DMS153 (cell line): ENCODE results near the gene AFM.
A peak's percentile ranks its signal among the peaks of the same experiment; 100 is the strongest.

ENCODE experiments used
- DNase-seq: peaks from one replicate; lab custom pipeline; 2025; lab: John Stamatoyannopoulos, UW

The AFM gene, protein sequence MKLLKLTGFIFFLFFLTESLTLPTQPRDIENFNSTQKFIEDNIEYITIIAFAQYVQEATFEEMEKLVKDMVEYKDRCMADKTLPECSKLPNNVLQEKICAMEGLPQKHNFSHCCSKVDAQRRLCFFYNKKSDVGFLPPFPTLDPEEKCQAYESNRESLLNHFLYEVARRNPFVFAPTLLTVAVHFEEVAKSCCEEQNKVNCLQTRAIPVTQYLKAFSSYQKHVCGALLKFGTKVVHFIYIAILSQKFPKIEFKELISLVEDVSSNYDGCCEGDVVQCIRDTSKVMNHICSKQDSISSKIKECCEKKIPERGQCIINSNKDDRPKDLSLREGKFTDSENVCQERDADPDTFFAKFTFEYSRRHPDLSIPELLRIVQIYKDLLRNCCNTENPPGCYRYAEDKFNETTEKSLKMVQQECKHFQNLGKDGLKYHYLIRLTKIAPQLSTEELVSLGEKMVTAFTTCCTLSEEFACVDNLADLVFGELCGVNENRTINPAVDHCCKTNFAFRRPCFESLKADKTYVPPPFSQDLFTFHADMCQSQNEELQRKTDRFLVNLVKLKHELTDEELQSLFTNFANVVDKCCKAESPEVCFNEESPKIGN

DNA sequence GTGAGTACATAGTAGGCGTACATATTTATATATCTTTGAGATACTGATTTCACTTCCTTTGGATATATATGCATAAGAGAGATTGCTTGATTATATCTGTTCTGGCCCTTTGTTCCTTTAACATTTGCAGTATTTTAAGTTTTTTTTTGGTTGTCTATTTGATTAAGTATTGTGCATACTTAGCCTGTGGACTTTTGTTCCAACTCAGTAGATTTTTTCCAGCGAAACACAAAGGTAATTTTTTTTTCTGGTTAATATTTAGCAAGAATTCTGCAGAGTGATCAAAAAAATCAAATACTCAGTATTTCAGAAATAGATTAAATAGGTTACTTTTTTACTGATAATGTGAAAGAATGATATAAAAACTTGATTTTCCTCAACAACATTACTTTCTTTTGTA, at the start of gene AFM:
AFM (plus strand) TSS at position 388 of the 400 bp plus-strand sequence. CDS start 31 bp downstream, outside the sequence.
- no peak for DNase-seq

DNA sequence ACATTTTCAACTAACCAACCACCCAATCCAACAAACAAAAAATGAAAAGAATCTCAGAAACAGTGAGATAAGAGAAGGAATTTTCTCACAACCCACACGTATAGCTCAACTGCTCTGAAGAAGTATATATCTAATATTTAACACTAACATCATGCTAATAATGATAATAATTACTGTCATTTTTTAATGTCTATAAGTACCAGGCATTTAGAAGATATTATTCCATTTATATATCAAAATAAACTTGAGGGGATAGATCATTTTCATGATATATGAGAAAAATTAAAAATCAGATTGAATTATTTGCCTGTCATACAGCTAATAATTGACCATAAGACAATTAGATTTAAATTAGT, 49.8 kb upstream of the AFM start:
- DNase-seq, result no peak

DNA sequence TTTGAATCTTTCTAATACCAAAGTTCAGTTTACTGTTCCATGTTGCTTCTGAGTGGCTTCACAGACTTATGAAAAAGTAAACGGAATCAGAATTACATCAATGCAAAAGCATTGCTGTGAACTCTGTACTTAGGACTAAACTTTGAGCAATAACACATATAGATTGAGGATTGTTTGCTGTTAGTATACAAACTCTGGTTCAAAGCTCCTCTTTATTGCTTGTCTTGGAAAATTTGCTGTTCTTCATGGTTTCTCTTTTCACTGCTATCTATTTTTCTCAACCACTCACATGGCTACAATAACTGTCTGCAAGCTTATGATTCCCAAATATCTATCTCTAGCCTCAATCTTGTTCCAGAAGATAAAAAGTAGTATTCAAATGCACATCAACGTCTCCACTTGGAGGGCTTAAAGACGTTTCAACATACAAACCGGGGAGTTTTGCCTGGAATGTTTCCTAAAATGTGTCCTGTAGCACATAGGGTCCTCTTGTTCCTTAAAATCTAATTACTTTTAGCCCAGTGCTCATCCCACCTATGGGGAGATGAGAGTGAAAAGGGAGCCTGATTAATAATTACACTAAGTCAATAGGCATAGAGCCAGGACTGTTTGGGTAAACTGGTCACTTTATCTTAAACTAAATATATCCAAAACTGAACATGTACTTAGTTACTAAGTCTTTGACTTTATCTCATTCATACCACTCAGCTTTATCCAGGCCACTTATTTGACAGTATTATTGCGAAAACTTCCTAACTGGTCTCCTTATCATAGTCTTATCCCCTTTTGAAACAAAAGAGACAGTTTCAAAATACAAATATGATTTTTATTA, 49.2 kb upstream of the AFM start:
- DNase-seq, result no peak

DNA sequence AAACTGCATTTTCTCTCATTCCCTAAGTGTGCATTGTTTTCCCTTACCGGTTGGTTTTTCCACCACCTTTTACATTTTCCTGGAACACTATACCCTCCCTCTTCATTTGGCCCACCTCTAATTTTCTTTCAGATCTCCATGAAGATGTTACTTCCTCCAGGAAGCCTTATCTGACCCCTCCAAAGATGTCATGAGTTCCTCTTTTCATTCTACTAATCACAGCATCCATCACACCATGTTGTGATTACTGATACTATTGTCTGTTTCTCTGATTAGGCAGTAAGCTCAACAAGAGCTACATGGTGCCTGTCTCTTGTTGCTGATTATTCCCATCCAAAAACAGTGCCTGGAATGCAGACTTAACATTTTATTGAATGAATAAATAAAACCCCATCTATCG, 48.4 kb upstream of the AFM start:
- no peak for DNase-seq

DNA sequence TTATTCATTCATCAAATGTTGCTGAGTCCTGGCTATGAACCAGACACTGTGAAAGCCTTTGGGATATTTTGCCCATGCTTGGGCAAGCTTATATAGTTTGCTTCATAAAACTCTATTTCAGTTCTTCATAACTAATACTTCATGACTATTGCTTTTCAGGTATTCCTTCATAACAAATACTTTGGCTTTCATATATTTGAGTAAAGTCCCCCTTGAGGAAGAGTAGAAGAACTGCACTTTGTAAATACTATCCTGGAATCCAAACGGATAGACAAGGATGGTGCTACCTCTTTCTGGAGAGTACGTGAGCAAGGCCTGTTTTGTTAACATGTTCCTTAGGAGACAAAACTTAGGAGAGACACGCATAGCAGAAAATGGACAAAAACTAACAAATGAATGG, 47.2 kb upstream of the AFM start:
- no peak for DNase-seq

DNA sequence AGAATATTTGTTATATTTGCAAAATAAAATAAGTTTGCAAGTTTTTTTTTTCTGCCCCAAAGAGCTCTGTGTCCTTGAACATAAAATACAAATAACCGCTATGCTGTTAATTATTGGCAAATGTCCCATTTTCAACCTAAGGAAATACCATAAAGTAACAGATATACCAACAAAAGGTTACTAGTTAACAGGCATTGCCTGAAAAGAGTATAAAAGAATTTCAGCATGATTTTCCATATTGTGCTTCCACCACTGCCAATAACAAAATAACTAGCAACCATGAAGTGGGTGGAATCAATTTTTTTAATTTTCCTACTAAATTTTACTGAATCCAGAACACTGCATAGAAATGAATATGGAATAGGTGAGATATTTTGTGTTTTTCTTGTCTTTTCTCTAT, 45.6 kb upstream of the AFM start, which contains the start of gene AFP:
AFP (plus strand) TSS at position 238 of the 400 bp plus-strand sequence; CDS start at position 280, 42 bp downstream.
- DNase-seq, result no peak

DNA sequence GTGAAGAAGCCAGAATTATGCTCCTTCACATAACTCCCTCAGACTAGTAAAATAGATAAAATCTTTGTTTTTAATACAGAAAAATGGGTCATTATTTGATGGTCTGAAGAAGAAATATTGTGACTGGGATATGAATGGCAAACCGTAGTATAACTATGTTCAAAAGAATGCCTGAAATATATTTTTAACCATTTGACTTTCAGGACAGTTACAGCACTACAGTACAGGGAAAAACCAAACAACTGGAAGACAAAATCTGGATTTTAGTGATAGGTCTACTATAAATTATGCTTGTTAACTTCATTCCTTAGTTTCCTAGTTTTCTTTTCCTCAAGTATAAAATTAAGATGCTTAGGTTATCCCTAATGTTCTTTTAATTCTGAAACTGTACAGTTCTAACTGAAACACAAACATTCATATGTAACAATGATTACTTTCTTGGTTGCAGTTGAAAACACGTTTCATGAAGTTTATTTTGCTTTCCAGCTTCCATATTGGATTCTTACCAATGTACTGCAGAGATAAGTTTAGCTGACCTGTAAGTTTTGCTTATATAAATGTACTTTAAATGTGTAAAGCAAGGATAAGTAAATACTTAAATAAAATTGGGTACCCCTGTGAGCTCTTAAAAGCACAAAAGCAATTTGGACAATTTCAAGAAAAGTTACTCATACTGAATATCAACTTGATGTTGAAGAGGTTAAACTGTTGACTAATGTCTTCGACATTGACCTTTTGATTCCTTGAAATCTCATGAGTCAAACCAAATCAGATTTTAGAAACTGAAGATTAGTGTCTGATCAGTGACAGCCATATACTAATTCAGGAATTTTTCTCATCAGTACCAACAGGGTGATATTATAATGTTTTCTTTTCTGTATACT, 44.6 kb upstream of the AFM start:
- DNase-seq, result no peak

DNA sequence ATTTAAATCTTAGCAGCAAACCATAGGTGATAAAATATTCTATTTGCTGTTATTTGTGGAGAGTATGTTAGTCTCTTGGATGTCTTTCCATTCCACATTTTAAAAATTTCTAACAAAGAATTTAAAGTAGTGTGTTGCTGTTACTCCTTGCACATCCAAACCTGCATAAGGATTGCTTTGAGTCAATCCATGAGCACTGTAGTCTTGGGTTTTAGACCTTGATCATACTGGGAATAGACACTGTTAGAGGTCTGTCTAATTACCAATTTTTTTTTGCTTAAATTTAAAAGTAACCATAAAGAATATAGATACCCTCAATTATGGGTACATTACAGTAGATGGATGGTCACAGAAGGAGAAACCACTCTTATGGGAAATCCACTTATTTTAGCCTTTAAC, 44.0 kb upstream of the AFM start:
- no peak for DNase-seq

DNA sequence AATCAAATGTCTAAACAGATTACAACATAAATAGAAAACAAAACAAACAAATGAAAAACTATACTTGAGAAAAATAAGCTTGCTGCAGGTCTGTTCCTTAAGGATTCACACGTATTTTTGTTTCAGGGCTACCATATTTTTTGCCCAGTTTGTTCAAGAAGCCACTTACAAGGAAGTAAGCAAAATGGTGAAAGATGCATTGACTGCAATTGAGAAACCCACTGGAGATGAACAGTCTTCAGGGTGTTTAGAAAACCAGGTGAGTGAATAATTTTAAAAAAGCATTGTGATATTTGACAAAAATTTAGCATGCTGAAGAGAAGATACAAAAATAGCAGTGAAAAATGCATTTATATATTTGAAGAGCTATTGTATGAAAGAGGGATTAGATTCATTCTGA, 43.5 kb upstream of the AFM start:
- DNase-seq, result no peak

DNA sequence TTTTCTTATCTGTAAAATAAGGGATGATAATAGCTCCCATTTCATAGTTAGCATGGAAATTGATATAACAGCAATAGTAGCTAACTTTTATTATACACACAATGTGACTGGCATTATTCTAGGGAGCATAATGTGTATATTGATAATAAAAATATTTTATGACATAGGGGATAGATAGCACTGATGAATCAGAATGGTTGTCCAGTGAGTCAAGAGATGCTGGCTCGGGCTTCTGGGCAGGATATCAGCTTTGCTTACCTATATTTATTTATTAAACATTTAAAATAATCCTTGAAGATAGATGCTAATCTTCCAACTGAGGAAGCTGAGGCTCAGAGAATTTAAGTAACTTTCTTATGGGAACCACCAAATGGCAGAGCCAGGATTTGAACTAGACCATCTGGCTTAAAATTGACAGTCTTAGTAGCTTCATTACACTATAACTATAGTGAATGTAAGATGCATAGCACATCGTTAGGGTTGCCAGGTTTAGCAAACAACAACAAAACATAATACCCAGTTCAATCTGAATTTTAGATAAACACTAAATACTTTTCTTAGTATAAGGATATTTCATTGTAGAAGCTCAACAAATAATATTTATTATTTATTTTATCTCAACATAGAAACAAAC, 42.8 kb upstream of the AFM start:
- DNase-seq, result no peak

DNA sequence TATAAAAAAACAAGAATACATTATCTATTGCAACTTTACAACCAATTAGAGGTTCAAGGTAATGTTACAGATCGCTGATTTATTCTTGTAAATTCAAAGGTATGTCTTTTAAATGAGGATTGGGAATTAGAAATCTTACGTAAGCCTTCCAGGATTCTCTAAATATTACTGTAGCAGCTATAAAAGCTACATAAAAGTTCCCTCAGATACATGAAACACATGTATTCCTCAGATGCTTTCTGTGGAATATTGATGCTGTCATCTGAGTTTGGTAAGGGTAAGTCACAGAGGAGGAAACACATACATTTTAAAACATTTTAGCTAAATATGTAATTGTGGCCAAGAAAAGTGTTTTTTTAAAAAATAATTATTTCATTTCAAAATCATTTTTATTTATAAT, 42.1 kb upstream of the AFM start:
- no peak for DNase-seq

DNA sequence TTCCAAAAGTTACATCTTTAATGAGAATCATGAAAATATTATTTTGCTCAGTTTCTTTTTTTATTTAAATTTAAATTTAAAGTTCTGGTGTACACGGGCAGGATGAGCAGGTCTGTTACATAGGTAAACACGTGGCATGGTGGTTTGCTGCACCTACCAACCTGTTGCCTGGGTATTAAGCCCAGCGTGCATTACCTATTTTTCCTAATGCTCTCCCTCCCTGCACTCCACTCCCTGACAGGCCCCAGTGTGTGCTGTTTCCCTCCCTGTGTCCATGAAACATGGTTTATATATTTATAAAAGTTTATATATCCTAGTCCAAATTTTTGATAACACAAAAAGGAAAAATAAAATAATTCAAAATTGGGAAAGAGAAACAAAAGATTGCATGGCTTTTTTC, 41.6 kb upstream of the AFM start:
- DNase-seq, result no peak

DNA sequence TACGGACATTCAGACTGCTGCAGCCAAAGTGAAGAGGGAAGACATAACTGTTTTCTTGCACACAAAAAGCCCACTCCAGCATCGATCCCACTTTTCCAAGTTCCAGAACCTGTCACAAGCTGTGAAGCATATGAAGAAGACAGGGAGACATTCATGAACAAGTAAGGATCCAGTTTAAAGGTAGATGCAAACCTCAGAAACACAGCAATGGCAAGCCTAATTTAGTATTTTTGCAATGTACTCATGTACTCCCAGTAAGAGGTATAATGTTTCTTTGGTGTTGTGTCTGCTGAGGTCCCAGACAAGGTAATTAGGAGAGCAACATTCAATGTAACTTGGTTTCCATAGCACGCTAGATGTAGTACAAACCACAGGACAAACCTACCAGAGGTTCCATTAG, 40.9 kb upstream of the AFM start:
- no peak for DNase-seq

DNA sequence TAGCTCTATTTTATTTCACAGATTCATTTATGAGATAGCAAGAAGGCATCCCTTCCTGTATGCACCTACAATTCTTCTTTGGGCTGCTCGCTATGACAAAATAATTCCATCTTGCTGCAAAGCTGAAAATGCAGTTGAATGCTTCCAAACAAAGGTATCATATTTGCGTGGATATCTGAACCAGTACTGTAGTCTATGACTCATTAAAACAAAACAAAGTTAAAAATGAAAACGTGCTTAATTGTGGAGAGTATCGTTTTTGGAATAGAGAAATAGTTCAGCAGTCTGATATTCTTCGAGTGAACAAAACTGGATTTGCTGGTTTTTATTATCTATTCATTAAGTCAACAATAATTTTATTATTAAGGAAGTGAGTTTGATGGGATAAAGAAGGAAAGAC, 39.3 kb upstream of the AFM start:
- DNase-seq, result no peak

DNA sequence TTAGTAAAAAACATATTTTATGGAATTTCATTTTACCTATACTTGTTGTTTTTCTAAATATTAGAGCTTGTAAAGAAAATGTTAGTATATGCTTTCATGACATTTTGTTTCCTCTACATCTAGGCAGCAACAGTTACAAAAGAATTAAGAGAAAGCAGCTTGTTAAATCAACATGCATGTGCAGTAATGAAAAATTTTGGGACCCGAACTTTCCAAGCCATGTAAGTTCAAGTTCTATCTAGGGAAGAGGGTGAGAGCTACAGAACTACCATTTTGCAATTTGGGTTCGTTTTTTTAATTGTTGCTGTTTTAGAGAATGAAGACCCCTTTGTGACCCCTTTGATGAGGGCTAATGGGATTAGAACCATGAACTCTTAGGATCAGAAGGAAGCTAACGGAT, 38.3 kb upstream of the AFM start:
- DNase-seq, result no peak

DNA sequence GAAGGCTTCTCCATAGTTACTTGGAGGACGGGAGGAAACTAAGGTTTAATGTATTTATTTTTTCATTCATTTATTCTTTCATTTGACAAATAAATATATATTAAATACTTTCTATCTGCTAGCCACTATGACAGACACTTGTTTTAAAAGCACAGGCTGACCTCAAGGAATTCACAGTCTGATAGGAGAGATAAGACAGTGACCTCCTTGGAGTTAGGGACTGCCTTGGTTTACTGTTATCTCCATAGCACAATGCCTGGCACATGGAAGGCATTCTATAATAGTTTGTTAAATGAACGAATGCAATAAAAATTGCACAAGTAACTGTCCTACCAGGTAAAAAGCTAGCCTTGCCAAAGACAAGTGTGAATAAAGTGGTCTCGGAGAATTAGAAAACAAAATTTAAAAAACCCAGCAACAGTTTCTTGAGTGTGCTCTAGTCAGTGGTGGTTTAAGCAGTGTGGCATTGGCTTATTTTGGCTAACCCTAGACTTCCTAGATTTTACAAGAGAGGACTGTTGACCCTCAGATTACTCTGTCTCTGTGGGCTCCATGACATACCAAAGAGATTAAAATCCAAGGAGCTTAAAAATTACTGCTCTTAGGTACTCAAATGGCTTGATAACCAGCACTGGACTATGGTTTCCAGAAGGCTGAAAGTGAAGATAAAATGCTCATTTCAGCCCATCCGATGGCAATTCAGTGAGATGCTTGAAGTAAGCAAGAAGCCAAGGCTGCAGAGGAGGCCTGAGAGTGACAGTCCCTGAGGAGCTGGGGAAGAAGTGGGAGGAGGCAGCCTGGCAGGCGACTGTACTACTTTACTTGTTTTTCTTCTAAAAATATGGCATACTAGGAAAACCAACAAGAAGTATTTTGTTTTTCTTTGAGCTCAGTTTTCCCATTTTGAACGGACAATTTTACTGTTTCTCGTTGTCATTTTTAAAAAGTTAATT, 35.9 kb upstream of the AFM start:
- DNase-seq, result no peak

DNA sequence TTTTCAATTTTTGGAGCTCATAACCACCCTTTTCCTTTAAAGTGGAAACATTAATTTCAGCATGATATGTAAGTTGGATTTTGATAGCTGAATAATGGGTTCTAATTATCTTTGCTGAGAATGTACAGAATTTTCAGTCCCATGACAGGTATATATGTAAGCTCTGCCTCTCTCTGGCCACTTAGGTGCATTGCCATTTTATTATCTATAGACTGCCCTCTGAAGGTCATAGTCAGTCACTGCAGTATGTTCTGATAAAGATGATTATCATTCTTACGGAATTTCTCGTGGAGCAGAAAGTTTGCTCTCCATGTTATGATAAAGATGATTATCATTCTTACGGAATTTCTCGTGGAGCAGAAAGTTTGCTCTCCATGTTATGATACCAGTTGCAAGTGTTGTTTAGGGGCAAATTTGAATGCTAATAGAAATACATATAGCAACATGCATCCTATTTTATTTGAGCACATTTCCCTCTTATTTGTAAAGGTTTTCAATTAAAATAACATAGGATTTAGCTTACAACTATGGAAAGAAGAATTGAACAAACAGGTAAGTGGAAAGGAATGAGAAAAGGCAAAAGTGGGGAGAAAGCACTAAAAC, 35.1 kb upstream of the AFM start:
- DNase-seq, result peak; percentile 32

DNA sequence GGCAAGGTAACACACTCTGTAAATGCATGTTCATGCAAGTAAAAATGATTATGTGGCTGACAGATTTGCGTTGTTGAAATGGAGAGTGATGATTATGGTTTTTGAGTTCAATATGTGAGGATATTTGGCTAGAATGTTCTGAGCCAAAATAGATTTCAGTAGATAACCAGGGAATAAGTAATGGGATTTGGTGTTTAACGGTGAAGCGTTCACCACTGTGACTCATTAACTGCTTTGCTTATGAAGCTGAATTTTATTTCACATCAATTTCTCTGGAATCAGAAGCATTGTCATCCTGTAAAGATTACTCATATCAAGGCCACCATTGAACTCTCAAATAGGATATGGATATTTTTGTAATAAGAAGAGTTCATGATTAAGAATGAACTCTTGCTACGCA, 33.9 kb upstream of the AFM start:
- DNase-seq, result no peak

DNA sequence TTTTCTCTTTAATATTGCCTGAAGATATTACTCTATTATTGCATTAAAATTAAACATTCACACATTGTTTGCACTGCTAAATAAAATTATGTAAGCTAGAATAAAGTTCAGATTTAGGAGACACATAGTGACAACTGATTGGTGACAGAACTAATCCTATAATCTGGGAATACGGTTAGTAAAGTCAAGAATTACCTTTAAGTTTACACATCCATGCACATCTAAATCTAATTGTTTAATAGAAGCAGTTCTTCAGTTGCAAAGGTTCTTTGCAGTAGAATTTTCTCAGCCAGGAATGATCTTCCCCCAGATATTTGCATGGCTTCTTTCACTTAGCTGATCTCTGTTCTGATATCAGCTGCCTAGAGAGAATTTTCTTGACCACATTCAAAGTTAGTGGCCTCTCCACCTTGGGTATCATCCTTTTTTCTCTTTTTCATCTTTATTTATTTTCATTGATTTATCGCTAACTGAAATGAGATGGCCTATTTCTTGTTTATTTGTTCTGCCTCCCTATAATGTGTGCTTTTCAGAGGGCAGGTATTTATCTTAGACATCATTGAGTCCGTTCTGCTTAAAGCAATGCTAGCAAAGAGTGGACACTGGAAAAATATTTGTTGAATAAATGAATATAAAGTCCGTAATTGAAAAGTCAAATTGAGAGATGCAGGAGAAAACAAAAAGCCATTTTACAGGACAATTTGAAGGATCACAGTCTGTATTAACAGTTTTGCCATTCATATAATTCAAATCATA, 32.9 kb upstream of the AFM start:
- DNase-seq, result no peak
